Measurements from ENCODE around the gene HSPA1L.
"Not testable (repeated sequence)": the region's sequence is repeated elsewhere in the genome, so short reads cannot be mapped to it uniquely, and the experiment has no call there.

HSPA1L gene

DNA sequence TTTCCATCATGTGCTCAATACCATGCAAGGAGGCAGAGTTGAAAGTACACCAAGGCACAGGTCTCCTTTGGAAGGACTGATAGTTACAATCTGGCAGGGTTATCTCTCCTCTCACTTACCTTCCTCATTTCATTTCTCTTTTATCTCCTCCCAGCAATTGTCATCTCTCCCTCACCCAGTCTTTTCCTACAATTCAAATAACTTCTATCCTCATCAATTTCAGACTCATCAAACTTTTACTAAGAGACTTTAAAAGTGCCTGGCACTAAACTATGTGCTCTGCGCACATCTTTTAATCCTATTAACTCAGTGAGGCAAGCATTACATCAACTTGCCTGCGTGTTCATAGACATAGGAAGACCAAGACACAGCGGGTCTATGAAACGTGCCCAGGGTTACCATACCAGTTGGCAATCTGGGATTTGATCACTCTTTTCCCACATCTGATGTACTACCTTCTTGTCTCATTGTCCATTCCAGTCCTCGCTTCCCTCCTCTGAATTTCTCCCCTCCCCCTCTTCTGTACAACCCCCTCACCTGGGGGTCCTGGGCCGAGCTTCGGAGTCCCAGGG is 20.7 kb downstream of the HSPA1L start:
- Mint-ChIP-seq H3K27me3 (ENCODE audit: low read depth) (no peaks in the 10 kb centered on the region), H3K36me3 (ENCODE audit: low read depth) (peaks cover 19% of the 10 kb centered on the region), H3K9me3 (no peaks in the 10 kb centered on the region), H3K4me1 (peaks cover 27% of the 10 kb centered on the region), H3K27ac (peak overlapping the region; percentile 71 to 100 (median 99)), H3K4me3 (peak overlapping the region; percentile 73 to 100 (median 80))
- TF ChIP-seq, protein P1, sequence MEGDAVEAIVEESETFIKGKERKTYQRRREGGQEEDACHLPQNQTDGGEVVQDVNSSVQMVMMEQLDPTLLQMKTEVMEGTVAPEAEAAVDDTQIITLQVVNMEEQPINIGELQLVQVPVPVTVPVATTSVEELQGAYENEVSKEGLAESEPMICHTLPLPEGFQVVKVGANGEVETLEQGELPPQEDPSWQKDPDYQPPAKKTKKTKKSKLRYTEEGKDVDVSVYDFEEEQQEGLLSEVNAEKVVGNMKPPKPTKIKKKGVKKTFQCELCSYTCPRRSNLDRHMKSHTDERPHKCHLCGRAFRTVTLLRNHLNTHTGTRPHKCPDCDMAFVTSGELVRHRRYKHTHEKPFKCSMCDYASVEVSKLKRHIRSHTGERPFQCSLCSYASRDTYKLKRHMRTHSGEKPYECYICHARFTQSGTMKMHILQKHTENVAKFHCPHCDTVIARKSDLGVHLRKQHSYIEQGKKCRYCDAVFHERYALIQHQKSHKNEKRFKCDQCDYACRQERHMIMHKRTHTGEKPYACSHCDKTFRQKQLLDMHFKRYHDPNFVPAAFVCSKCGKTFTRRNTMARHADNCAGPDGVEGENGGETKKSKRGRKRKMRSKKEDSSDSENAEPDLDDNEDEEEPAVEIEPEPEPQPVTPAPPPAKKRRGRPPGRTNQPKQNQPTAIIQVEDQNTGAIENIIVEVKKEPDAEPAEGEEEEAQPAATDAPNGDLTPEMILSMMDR (IDR thresholded peaks at IDR 0.05; ENCODE audit: unreplicated experiment in 3 of 3): no peak

DNA sequence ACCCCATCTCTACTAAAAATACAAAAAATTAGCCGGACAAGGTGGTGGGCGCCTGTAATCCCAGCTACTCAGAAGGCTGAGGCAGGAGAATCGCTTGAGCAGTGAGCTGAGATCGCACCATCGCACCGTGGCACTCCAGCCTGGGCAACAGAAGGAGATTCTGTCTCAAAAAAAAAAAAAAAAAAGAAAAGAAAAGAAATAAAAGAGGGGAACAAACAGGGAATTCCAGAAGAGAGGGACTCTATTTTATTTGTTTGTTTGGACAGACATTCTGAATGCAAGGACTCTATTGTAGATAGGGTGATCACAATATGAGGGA is 21.2 kb downstream of the HSPA1L start:
- peaks cover 27% of the 10 kb centered on the region for H3K4me1 Mint-ChIP-seq
- H3K36me3 Mint-ChIP-seq (ENCODE audit: low read depth): peaks cover 24% of the 10 kb centered on the region
- H3K27me3 Mint-ChIP-seq (ENCODE audit: low read depth); H3K9me3 Mint-ChIP-seq: not testable (repeated sequence)
- peak overlapping the region; percentile 91 to 100 (median 99) for H3K27ac Mint-ChIP-seq
- peak overlapping the region; percentile 73 to 100 (median 80) for H3K4me3 Mint-ChIP-seq

DNA sequence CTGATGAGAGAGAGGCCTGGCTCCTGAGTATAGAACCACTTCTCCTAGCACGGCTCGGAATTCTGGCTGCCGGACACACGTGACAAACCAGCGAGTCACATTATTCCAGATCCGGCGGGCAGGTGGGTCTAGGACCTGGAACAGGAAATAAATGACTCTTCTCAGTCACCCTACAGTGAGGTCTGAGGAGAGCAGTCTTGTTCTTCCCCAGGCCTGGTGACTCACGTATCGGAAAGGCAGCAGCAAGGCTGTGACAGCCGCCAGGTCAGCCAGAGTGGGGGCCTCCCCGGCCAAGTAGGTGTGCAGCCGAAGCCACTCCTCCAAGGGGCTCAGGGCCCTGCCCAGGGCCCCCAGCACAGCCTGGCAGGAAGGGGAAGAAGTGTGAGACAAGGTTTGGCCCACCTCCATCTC is 22.3 kb downstream of the HSPA1L start:
- Mint-ChIP-seq H3K9me3 (no peaks in the 10 kb centered on the region), H3K36me3 (ENCODE audit: low read depth) (peaks cover 24% of the 10 kb centered on the region), H3K27me3 (ENCODE audit: low read depth) (no peaks in the 10 kb centered on the region), H3K4me3 (peak overlapping the region in 2 of 3 experiments; percentile 30 to 100), H3K4me1 (peaks cover 27% of the 10 kb centered on the region), H3K27ac (peak overlapping the region in 1 of 3 experiments; percentile 61)
- TF ChIP-seq, protein P1 (IDR thresholded peaks at IDR 0.05; ENCODE audit: unreplicated experiment in 3 of 3): no peak

DNA sequence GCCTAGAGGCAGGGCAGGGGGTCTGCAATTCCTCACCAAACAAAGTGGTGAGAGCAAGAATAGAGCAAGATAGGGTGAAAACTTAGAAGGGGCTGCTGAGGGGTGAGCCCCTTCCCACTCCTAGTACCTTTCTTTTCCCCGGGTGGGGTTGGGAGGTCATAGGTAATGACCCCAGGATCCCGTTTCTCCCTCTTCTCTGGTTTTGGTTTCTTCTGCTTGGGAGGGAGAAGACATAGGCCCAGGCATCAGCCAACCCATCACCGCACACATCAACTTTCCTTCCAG is 23.1 kb downstream of the HSPA1L start:
- TF ChIP-seq, protein P1 (IDR thresholded peaks at IDR 0.05; ENCODE audit: unreplicated experiment in 3 of 3): no peak
- Mint-ChIP-seq H3K4me1 (peaks cover 27% of the 10 kb centered on the region), H3K27ac (peak overlapping the region; percentile 46 to 73 (median 61)), H3K9me3 (no peaks in the 10 kb centered on the region), H3K27me3 (ENCODE audit: low read depth) (no peaks in the 10 kb centered on the region), H3K4me3 (peak overlapping the region; percentile 6 to 35 (median 29)), H3K36me3 (ENCODE audit: low read depth) (peaks cover 24% of the 10 kb centered on the region)

DNA sequence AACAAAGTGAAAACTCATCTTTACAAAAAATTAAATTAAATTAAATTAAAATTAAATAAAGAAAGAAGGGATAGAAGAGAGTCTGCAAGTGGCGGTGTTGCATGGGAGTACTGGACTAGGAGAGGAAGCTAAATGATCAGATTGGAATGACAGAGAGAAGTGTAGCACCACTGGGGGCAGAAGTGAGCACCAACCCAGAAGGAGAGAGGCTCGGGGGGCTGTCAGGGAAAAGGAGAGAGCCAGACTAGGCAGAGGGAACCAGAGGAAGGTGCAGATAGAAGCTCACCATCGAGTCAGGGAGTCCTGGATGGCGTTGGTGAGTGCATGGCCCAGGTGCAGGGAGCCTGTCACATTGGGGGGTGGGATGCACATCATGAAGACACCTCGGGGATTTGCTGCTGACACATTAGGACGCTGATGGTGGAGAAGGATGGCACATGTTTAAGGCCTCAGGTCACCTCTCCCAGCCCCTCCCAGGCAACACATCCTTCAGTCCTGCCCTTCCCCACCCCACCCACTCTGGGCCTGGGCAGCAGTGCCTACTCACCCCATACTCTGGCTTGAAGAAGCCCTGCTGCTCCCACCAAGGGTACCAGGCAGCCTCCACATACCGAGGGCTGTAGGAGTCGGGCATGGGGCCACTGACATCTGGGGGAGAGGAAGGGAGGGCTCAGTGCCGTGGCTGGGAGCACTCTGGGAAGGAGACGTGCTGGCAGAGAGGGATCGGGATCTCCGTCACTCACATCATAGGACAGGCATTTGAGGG is 23.6 kb downstream of the HSPA1L start:
- peak overlapping the region; percentile 68 to 77 (median 69) for H3K4me3 Mint-ChIP-seq
- no peaks in the 10 kb centered on the region for H3K27me3 Mint-ChIP-seq (ENCODE audit: low read depth)
- peaks cover 27% of the 10 kb centered on the region for H3K4me1 Mint-ChIP-seq
- H3K27ac Mint-ChIP-seq: peak overlapping the region; percentile 46 to 82 (median 74)
- TF ChIP-seq, protein P1 (IDR thresholded peaks at IDR 0.05; ENCODE audit: unreplicated experiment in 3 of 3): peak; percentile 60 to 65 (median 63)
- H3K9me3 Mint-ChIP-seq: no peaks in the 10 kb centered on the region
- peaks cover 28% of the 10 kb centered on the region for H3K36me3 Mint-ChIP-seq (ENCODE audit: low read depth)

DNA sequence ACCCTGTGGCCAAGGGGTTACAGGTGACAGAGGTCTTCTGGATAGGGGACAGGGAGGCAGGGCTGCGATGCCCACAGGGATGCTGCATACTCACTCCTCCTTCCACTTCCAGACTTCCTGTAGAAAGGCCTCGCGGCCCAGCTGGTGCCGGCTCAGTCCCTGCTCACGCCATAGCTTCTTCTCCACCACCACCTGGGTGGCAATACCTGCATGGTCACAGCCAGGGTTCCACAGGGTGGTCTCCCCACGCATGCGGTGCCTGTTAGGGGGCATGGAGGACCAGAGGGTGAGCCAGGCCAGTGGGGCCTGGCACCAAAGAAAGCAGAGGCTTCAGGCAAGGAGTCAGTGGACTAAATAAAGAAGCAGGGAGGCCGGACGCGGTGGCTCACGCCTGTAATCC is 29.6 kb downstream of the HSPA1L start:
- H3K9me3 Mint-ChIP-seq: no peaks in the 10 kb centered on the region
- no peak overlapping the region for H3K27ac Mint-ChIP-seq
- peaks cover 34% of the 10 kb centered on the region for H3K36me3 Mint-ChIP-seq (ENCODE audit: low read depth)
- no peak overlapping the region for H3K4me3 Mint-ChIP-seq
- no peaks in the 10 kb centered on the region for H3K27me3 Mint-ChIP-seq (ENCODE audit: low read depth)
- peaks cover 1% of the 10 kb centered on the region for H3K4me1 Mint-ChIP-seq
- TF ChIP-seq, protein P1 (IDR thresholded peaks at IDR 0.05; ENCODE audit: unreplicated experiment in 3 of 3): no peak

All from nephron (organoid).